ENCODE data around the gene MANEAL.

Gene MANEAL

DNA sequence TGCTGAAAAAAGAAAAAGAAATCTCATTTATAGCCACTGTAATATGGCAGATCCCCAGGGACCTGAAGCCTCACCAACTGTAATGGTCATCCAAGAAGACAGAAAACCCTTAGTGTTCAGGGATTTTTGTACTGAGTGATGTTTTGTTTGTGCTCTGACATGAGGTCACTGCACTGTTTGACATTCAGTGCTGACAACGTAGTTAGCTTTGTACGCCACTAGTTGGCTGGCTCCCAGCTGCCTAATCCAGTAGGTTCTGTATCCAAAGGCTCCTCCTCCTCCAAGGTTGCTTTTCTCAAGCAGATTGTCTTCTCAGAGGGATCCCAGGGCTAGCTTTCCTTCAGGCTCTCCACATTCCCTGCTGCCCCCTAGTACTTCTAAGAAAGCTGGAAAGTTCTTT lies 23.8 kb downstream of the MANEAL start:
- no peak overlapping the region for H3K4me3 ChIP-seq (ENCODE audit: low read length)
- peak; percentile 14 for DNase-seq (ENCODE audit: low read depth)
- TF ChIP-seq, protein P1, sequence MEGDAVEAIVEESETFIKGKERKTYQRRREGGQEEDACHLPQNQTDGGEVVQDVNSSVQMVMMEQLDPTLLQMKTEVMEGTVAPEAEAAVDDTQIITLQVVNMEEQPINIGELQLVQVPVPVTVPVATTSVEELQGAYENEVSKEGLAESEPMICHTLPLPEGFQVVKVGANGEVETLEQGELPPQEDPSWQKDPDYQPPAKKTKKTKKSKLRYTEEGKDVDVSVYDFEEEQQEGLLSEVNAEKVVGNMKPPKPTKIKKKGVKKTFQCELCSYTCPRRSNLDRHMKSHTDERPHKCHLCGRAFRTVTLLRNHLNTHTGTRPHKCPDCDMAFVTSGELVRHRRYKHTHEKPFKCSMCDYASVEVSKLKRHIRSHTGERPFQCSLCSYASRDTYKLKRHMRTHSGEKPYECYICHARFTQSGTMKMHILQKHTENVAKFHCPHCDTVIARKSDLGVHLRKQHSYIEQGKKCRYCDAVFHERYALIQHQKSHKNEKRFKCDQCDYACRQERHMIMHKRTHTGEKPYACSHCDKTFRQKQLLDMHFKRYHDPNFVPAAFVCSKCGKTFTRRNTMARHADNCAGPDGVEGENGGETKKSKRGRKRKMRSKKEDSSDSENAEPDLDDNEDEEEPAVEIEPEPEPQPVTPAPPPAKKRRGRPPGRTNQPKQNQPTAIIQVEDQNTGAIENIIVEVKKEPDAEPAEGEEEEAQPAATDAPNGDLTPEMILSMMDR (conservative IDR thresholded peaks at IDR 0.05; ENCODE audit: low read depth, low read length): no peak

DNA sequence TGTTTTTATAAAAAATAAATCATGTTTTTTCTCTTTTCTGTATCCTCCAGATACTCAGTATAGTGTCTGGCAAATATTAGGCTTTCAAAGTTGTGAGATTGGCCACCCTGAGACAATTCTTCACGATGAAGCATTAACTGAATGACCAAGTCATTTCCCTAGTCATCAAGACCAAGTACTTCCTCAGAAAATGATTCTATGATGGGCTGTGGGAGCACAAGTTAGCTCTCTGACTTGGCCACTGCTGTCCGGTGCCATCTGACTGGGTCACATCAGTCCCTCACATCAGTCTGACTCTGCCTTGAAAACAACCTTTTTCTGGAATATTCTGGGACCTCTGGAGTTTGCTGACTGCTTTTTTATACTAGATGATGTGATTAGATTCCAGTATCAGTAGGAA lies 27.8 kb downstream of the MANEAL start:
- TF ChIP-seq, protein P1 (conservative IDR thresholded peaks at IDR 0.05; ENCODE audit: low read depth, low read length): no peak
- no peak for DNase-seq (ENCODE audit: low read depth)
- no peak overlapping the region for H3K4me3 ChIP-seq (ENCODE audit: low read length)

DNA sequence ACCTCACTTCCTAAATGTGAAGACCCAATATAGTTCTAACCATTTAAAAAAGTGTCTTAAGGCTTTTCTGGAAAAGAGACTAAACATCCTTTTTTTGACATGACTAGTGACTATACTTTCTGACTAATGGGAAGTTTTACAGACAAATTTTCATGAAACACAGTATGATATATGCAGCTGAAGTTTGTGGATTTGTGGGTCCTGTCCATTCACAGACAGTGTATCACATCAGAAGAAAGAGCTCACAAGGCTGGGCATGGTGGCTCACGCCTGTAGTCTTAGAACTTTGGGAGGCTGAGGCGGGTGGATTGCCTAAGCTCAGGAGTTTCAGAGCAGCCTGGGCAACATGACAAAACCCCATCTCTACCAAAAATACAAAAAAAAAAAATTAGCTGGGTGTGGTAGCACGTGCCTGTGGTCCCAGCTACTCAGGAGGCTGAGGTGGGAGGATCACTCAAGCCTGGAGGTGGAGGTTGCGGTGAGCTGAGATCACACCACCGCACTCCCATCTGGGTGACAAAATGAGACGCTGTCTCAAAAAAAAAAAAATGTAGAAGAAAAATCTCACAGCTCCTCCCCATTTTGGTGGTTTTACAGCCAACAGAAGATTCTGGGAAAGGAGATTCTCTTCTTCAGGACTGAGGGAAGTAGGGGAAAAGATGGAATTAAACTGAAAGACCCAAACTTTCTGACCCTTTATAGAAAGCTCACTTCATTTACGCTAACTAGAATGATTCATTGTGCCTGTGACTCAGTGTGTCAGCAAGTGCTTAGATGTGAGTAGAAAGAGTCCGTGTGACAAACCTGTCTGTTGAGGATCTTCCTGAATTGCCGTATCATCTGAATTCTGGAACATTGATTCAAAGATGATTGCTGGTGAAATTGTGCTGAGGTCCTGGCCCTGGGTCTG lies 29.5 kb downstream of the MANEAL start:
- no peak overlapping the region for H3K4me3 ChIP-seq (ENCODE audit: low read length)
- TF ChIP-seq, protein P1 (conservative IDR thresholded peaks at IDR 0.05; ENCODE audit: low read depth, low read length): no peak
- no peak for DNase-seq (ENCODE audit: low read depth)

DNA sequence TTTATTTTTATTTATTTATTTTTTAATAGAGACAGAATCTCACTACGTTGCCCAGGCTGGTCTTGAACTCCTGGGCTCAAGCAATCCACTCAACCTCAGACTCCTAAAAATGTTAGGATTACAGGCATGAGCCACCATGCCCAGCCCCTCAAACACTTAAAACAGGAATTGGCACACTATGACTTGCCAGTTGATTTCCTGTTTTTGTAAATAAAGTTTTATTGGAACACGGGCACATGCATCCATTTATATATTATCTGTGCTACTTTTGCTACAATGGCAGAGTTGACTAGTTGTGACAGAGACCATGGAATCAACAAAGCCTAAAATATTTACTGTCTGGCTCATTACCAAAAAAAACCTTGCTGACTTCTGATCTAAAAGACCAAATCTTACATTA lies 30.4 kb downstream of the MANEAL start:
- H3K4me3 ChIP-seq (ENCODE audit: low read length): no peak overlapping the region
- DNase-seq (ENCODE audit: low read depth): no peak
- TF ChIP-seq, protein P1 (conservative IDR thresholded peaks at IDR 0.05; ENCODE audit: low read depth, low read length): no peak

DNA sequence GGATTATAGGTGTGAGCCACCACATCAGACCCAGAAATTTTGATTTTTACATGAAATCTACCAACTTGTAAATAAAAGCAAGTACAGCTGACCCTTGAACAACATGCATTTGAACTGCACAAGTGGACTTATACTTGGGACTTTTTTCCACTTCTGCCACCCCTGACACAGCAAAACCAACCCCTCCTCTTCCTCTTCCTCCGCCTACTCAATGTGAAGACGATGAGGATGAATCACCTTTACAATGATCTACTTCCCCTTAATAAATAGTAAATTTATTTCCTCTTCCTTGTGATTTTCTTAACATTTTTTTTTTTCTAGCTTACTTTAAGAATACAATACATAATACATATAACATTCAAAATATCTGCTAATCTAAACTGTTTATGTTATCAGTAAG lies 31.9 kb downstream of the MANEAL start:
- H3K4me3 ChIP-seq (ENCODE audit: low read length): no peak overlapping the region
- TF ChIP-seq, protein P1 (conservative IDR thresholded peaks at IDR 0.05; ENCODE audit: low read depth, low read length): no peak
- no peak for DNase-seq (ENCODE audit: low read depth)

DNA sequence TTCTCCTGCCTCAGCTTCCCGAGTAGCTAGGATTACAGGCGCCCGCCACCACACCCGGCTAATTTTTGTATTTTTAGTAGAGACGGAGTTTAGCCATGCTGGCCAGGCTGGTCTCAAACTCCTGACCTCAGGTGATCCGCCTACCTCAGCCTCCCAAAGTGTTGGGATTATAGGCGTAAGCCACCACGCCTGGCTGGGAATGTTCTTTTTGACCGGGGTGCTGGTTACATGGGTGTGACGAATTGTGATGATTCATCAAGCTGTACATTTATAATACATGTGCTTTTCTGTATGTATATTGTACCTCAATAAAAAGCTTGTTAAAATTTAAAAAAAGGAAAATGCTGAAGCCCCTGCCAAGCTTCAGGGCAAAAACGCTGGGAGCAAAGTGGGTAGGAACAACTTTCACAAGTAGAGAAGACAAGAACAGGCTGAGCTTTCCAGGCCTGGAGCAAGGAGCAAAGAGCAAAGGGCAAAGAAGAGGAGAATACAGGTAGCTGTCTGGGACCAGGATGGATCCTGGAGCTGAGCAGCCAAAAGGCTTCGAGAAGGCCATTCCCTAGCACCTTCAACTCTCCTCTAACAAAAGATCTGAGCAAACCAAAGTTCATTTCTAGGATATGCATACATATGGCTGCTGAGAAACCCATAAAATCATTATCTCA lies 34.9 kb downstream of the MANEAL start:
- no peak for DNase-seq (ENCODE audit: low read depth)
- TF ChIP-seq, protein P1 (conservative IDR thresholded peaks at IDR 0.05; ENCODE audit: low read depth, low read length): no peak

More for the DNA sequence above, 34.9 kb downstream of the MANEAL start:
- H3K4me3 ChIP-seq (ENCODE audit: low read length): no peak overlapping the region

Data from retinal pigment epithelial cell (primary cell).